ENCODE results near the gene C10orf105.

C10orf105 gene, protein sequence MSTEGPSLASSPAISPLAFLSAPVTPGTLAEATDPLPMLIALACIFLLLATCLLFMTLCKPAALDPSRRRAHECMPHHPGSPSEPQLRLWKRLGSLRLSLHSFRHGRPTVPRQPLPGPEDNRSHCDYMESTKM

DNA sequence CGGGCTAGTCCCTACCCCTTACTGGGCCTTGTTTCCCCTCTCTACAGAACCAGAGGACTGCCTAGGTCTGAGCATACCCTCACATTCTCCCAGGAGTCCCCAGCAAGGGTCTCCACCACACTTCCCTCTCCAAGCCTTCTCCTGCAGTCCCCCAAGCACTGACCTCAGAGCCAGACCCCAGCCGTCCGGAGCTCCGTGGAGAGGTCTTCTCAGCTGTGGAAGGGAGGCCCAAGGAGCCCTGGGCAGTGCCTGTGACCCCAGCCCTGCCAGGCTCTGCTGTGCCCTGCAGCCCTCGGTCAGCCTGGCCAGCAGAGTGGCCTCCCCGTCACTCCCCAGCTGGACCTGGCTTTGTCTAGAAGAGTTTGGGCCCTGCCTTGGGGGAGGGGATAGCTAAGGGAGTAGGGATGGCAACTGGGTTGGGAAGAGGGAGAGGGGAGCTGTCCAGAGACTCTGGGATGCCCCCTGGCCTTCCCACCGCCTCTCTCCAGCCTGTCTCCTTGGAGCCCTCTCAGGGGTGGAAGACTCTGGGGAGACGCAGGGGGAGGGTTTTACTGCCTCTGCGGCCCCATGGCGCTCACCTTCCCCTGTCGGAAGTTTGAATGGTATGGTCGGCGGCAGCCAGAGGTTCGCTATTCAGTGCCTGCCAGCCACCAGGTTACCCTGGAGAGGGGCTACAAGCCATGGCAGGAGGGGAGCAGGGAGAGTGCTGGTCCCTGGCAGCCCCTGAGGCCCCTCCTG, at the start of gene C10orf105:
Gene C10orf105, minus strand, starts transcription at position 315 of the 738 bp plus-strand sequence. CDS start 3,441 bp downstream, outside the sequence.
- no peak for DNase-seq (ENCODE audit: low read depth)

DNA sequence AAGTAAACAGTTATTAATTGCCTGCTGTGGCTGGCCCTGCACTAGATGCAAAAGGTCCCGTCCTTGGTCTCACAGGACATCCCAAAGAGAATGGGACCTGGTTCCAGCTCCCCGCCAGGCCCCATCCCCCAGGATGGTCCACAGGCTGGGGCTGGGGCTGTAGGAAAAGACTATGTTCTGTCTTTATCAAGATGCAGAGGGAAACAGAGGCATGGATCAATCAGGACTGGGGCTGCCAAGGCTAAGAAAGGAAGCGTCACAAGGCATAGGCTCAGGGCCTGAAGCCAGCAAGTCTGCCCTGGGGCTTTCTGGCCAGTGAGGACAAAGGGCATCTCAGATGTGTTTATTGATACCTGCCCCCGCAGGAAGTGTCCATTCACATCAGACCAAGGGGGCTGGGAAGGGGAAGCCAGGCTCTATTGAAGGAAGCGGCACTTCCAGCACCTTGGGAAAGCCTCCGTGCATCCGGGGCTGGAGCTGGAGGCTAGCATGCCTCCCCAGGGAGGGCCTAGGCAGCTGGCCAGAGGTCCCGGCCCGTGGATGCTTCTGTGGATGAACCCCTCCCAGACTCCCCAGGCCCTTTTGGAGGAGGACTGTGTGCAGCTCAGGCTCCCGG, 48.0 kb upstream of the C10orf105 start:
- DNase-seq (ENCODE audit: low read depth): no peak

DNA sequence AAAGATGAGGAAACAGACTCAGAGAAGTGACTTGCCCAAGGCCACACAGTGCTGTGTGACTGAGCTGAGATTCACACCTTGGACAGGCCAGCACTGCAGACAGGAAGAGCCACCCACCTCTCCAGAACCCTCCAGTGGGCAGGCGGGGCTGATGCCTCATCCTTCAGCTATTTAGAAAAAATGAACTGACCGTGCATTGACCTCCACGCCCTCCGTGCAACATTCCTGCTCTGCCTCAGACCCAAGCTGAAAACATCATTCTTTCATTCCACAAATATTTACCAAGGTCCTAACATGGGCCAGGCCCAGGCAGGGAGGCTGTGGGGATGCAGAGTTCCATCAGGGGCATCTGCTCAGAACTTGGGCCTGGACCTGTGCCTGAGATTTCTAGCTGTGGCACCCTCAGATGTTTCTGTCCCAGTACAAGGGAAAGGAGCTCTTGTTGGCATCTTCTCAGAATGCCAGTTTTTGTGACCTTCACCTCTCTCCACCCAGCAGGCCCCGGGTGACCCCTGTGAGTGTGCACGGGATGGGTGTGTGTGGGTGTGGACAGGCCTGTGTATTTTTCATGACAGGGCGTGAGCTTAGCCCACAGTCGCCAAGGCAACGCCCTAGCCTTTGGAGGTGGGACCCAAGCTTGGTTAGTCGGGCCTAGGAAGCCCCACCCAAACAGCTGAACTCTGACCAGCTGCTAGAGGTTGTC, 47.3 kb upstream of the C10orf105 start:
- peak; percentile 67 for DNase-seq (ENCODE audit: low read depth)

DNA sequence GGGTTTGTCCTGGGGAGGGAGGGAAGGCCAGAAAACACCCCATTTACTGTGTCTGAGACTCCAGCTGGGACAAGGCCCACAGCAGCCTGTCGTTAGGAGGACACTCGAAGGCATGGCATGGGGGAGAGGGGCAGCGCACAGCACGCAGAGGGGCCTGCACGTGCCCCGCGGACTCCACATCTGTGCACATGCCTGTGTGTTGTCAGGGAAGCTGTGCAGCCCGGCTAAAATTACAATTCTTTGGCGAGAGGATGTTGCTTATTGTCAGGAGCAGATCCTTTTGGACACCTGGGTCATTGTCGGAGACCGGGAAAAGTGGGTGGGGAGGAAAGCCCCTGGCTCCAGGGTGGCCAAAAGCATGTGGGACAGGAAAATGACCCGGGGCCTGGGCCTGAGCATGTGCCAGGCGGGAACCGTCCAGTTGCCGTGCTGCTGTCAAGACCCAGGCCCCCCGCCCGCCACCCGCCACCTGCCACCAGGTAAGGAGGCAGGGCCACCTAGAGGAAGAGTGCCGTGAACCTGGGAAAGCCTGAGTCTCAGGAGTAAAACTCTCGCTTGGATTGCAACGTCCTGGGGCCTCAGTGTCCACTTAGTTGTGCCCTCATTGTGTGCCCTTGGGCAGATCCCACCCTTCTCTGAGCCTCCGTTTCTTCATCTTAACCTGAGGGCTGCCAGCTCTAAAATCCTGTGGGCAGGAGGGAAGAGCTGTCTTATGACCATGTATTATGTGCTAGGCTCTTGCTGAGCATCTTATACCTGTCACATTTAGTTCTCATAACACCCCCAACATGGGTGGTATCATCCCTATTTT, 46.5 kb upstream of the C10orf105 start:
- no peak for DNase-seq (ENCODE audit: low read depth)

DNA sequence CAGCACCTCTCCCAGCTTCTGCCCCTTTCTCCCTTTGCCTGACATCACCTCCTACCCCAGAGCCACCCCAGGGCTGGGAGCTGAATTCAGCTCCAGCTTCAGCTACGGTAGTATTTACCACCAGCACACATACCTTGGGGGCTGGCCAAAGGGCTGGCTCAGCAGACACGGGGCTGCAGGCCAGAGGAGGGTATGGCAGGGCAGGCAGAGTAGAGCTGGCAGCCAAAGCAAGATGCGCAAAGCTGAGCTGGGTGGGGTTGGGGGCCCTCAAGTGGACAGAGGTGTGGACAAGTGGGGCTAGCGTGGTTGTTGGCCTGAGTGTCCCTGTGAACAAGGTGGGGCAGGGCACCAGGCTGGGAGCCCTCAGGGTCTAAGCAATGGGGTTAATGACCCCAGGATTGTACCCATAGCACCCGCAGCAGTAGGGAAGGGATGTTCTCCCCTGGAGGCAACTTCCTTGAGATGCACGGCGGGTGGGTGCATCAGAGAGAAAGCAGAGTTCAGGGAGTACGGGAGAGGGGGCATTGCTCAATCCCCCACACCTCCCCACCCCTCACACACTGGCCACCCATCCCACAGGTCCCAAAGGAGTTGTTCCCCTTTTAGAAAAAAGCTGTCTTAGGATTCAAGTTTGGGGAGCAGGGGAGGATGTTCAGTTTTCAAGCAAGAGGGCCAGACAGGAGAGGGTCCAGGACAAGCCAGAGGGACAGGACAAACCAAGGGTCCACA, 45.8 kb upstream of the C10orf105 start:
- DNase-seq (ENCODE audit: low read depth): no peak

DNA sequence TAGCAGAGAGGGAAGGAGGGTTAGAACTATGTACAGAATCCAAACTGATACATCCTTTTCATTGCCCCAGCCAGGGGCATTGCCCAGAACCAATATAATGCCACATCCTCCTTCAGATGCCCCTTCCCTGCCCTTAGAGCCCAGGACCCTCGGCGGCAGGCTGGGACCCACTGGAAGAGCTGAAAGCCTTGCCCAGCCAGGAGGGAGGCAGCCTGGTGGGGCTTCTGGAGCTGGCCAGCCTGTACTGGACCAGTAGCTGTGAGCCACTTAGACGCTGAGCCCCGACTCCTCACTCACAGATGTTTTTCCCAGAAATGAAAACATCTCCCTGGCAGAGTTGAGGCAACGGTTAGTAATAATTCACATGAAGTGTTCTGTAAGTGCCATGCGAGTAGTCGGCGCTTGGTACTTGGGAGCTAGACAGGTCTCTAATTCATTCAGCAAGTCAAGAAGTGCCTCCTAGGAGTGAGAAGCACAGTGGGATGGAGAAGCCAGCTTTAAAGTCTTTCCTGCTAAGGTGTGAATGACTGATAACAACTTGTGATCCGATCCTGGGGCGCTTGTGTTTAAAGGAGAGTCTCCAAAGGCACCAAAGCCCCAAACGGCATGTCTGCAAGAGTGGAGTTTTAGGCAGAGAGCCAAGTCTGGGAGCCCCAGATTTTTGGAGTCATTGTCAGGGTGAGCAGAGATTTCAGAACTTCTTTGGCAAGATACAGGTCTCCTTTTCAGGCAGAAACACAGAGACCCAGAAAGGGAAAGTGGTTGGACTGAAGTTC, 44.0 kb upstream of the C10orf105 start:
- no peak for DNase-seq (ENCODE audit: low read depth)

DNA sequence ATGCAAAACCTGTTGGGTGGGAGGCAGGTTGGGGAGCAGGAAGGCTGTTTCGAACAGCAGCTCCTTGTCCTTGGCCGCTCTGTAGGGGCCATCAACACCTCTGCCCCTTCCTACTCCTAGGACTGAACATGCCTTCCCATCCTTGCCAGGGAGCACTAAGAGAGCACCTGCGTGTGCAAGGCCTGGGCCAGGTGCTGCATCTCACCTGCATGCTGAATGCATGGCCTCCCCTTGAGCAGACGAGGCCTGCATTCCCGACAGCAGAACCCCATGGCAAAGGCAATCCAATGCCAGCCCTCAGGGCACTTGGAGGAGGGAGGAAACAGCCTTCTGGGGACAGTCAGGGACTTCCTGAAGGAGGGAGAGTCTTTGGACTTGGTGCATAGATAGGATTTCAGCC, 42.7 kb upstream of the C10orf105 start:
- no peak for DNase-seq (ENCODE audit: low read depth)

DNA sequence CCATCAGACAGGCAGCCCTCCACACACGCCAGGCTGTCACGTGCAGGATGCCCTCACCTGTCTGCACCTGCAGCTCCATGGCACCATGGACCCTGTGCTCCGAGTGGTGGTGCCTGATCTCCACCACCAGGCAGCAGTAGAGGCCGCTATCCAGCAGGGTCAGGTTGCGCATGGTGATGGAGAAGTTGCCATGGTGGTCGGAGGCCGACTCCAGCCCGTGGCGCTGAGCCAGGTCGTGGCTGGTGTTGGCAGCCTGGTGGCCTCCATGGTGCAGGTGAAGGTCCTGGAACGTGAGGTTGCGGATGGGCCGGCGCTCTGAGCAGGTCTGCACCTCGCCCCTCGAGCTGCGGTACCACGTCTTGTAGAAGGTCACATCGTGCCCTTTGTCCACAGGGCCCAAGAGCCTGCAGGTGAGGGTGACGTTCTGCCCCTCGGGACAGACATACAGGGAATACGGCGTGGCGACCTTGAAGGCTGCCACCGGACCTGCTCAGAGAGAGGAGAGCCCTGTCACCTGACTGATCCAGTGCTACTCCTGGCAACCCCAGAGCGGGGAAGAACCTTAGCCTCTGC, 42.0 kb upstream of the C10orf105 start:
- no peak for DNase-seq (ENCODE audit: low read depth)

DNA sequence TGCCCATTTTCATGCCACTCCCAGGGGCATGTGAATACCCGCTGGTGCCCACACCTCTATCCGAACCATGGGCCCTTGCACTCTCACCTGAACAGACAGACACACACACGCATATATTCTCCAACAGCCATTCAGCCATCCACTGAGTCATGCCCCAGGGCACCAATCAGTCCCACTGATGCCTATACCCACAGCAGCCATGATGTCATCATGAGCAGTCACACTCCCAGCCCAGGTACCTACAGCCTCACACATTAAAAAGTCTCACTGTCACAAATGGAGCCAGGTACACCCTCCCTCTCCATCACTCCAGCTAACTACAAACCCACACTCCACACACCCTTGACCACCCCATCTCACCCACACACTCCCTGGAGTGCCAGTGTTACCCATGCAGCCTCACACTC, 41.5 kb upstream of the C10orf105 start:
- DNase-seq (ENCODE audit: low read depth): no peak

DNA sequence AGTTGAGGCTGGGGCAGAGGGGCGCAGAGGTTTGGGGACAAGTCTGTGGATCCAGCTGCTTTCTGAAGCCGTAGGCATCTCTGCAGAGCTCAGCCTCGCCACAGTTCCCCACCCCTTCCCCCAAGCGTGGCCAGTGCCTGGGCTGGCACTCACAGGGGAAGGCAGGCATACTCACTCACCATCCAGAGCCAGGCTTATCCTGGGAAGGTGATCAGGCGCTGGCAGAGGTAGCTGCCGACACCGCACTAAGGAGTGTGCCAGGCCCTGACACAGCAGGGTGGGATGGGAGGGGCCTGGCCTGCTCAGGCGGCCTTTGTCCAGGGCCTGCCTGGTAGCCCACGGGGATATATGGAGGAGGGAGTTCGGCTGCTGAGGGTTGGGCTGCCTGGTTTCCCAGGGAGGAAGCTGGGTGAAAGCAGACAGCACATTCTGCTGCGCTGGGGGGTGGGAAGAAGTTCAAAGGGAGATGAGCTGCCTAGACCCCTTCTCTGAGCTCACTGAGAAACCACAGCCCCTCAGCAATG, 37.9 kb upstream of the C10orf105 start:
- no peak for DNase-seq (ENCODE audit: low read depth)

DNA sequence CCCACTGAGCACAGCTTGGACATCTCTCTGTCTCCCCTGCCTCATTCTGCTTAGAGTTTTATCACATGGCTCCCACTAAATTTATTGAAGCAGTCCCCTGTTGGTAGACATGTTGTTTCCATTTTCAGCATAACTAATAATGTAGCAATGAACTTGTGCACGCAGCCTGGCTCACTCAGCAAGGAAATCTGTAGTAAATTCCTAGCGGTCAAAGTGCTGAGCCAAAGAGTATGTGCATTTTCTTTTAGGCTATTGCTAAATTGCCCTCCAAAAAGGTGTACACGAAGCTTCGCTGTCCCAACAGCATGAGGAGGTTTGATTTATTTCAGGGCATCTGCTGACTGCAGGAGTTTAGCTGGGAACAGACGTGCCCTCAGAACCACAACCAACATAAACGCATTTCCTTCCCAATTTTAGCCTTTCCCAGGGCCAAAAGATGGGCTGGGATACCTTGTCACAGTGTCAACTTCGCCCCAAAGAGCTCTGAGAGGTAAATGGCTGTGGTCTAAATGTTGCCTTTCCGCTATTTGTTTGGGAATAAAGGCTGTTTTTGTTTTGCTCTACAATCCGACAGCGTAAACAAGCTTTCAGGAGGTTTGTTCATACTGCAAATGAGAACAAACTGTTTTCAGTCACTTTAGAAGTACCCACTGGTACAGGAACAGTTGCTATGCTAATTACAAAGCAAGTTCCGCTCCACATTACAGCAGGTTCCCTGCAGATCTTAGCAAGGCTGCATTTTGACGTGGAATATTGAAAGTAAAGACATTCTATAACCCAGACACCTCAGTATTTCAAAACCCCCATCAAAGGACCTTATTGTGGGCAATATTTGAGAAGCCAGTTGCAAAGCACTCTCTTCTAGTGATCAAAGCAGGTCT, 37.0 kb upstream of the C10orf105 start:
- no peak for DNase-seq (ENCODE audit: low read depth)

DNA sequence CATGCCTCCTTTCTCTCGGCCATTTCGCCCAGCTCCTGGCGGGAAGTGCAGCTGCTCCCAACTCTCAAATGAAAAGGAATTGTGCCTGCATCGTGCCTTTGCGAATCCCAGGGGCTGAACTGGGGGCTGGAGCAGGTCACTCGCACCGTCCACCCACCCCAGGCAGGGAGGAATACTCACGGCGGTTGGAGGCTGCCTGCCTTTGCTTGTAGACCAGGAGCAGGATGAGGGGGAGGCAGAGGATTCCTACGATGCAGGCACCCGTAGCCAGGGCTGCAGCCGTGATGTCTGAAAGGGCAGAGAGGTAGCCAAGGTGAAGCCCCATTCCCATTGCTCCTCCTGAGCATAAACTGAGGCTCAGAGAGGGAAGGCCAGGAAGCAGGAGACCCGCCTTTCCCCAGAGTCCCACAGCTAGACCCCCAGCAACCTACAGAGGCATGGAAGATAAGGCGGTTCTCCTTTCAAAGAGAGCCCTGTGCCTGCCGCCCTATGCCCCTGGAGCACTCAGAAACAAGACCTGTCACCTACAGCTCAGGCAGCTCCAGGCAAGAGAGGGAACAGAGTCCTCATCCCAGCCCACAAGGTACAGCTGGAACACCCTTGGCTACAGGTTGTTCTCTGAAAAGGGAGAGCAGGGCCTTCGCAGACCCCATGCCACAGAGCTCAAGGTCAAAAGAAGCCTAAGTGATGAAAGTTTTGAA, 35.8 kb upstream of the C10orf105 start:
- no peak for DNase-seq (ENCODE audit: low read depth)

DNA sequence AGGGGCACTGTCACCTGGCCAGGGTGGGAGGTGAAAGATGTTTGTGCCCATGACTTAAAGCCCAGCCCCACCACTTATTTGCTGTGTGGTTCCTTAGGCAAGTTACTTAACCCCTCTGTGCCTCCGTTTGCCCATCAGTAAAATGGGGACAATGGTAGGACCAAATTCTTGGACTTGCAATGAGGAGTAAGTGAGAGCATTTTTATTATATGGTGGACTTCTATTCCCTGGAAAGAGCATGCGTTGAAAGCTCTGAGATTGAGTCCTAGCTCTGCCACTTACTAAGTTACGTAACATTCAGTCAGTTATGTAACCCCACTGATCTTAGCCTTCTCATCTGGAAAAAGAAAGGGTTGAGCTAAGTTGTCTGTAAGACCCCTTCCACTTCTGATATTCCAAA, 35.0 kb upstream of the C10orf105 start:
- no peak for DNase-seq (ENCODE audit: low read depth)

DNA sequence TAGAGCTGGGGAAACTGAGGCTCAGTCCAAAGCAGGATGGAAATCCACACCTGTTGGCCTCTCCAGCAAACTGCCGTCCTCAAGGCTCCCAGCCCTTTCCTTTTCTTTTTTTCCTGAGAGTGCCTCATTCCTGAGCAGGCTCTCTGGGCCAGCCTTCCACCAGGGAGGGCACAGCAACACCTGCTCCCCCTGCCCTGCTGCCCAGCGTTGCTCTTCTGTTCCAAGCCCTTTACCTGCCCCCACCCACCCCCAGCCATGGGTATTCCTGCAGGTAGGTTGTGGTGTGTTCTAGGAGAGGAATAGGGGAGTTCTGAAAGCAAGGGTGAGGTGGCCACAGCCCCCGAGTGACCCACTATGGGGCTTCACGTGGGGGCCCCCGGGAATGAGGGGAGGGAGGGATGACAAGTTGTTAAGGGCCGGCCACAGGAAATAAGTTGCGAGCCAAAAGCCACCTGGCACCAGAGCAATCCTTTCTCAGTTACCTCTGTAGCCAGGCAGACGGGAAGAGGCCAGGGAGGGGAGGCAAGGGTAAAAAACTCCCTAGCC, 34.5 kb upstream of the C10orf105 start:
- DNase-seq (ENCODE audit: low read depth): no peak

DNA sequence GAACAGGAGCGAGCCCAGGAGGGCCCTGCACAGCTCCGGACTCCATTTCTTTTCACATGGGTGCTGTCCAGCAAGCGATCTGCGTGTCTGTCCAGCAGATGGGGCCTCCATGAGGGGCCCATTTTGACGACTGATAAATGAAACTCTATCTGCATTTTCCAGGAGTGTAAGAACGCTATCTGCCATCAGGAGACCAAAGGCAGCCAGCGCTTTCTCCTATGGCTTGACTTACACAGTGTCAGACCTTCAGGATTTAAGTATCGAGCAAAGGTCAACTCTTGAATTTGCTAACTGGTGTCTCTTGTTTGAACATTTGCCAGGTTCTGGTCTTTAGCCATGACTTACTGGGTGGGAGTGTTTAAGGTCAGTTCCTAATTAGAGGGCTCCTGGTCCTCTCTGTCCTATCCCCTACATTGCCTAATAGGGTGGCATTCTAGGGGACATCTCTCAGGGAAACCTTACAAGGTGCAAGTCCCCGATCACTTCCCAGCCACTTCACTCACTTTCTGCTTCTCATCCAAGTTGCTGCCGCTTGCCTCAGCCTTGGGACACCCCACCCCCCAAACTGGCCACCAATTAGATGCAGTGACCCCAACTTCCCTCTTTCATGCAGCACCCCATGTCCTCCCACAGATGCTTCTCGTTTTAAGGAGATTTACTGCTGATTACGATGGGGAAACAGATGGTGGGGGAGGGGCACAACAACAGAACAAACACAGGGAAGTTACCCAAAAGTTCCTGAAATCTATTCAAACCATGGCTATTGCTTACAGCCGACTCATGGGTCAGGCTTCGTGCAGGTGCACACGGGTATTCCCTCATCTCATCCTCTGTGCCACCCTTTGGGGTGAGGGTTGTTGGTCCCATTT, 33.7 kb upstream of the C10orf105 start:
- DNase-seq (ENCODE audit: low read depth): no peak

DNA sequence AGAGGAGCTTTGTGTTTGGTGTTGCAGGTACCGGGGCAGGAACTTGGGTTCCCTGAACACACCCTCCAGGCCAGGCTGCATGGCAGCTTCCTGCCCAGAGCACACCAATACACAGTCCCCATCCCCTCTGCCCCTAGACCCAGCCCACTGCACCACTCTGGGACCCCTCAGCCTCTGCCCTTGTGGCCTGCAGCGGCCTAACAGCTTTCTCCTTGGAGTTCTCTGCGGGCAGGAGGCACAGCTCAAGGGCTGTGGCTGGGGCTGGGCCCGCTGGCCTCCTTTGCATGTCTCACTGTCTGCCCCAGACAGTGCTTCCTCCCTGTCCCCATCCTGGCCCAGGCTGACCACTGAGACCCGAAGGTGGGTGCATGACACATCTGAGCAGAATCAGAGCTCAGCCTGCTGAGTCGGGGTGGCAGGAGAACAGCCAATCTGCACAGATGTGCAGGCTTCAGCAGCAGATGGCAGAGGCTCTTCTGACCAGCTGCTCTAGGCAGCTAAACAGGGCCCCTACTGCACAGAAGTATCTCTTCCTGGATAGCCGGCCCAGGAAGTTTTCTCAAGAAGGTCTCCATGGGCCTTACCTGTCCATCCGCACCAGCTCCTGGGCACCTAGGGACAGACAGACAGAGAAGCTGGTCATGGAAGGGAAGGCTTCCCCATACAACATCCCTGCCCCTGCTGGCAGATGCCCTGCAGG, 33.0 kb upstream of the C10orf105 start:
- DNase-seq (ENCODE audit: low read depth): no peak

Data from stromal cell of bone marrow (primary cell).